GM21737 (cell line): ENCODE measurements around the gene ST6GALNAC3.

Experiments
- ATAC-seq: cut with Tn5 transposase; IDR thresholded peaks from one replicate; pipeline ENCODE4 v1.9.1; 2021; ENCODE audit warnings: mild to moderate bottlenecking, moderate library complexity; ENCODE audit not compliant: unreplicated experiment

The ST6GALNAC3 gene

GRCh38 chr1:76186554-76187170 lies 112.1 kb downstream of the ST6GALNAC3 start:
- no peak for ATAC-seq

DNA sequence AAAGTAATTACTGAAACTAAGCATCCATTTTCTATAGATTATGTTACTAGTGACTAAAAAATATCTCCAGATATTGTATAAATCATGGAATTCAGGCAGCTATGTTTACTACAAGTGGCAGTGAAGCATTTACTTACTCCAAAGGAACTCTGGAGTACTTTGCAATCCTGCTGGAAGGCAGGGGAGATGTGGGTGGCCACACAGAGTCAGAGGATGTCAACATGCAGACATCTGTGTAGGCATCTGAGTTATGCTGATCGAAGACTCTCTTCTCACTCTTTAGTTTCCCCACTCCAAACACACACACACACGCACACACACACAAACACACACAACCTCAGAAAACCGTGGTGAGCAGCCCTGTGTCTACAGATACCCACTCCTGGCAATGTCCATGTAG lies 112.9 kb downstream of the ST6GALNAC3 start:
- ATAC-seq: no peak

DNA sequence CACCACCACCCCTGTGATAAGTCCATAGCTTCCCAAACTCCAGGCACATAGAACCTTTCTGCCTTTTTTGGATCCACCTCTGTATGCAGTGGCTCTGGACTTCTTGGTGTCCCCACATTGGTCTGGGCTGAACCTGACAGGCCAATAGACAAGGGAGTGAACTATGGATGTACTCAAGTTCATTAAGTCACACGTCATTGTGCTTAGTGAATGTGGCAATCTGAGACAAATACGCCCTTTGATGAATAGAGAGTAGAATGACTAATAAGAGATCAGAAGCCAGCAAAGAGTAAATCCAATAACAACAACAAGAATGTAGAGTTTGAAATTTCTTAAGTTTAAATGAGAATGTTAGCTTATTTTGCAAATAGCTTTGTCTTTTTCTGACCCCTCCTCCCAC lies 114.8 kb downstream of the ST6GALNAC3 start:
- no peak for ATAC-seq

- ATAC-seq: no peak
Observed at GRCh38 chr1:76190749-76191424, 116.3 kb downstream of the ST6GALNAC3 start.

DNA sequence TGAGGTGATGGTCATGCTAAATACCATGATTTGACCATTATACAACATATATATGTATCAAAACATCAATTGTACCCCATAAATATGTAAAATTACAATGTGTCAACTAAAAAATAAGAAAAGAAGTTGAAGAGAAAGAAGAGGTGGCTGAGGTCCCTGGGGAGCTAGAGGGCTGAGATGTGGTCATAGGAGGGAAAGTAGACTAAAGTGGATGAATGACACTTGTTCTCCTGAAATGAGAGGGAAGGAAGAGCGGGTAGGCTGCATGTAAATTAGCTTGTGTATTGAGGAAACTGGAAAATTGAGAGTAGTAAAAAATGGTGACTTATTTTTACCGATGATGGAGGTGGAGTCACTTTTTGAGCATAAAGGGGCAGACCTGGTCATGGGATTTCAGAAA lies 117.0 kb downstream of the ST6GALNAC3 start:
- no peak for ATAC-seq

GRCh38 chr1:76198452-76198851 lies 123.9 kb downstream of the ST6GALNAC3 start:
- no peak for ATAC-seq

- ATAC-seq: no peak
Observed at GRCh38 chr1:76202670-76203069, 128.1 kb downstream of the ST6GALNAC3 start.

DNA sequence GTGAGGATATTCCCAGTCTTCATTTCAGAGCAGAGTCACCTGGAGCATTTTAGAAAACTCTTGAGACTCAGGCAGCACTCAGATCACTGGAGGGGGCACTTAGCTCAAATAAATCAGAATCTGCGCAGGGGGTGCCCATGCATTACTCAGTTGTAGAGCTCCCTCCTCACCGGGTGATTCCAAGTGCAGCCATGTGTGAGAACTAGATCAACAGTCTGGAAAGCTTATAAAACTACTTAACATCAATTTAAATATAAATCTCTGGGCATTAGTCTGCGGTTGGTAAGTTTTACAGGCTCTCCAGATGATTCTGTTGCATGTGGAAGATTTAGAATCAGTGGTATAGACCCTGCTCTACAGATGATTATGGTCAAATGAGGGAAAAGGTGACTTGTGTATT lies 128.6 kb downstream of the ST6GALNAC3 start:
- no peak for ATAC-seq

- no peak for ATAC-seq
Observed at GRCh38 chr1:76209238-76209637, 134.7 kb downstream of the ST6GALNAC3 start.

DNA sequence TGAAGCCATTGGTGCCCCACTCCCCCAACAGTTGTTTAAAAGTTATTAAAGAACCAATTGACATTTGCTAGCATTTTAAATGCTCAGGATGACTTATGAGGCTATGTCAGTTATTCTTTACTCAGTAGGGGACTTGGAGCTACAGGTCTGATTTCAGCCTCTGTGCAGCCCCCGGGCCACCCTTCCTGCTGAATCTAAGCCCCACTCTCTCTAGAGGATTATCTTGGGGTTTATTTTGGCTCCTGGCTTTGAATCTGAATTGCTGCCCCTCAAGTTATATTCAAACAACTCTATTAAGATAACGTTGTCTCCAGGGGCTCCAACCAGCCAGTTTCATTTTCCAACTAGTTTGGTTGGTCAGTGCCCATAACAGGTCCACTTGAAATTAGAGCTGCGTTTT lies 135.1 kb downstream of the ST6GALNAC3 start:
- no peak for ATAC-seq

GRCh38 chr1:76210160-76210559 lies 135.6 kb downstream of the ST6GALNAC3 start:
- ATAC-seq: no peak

DNA sequence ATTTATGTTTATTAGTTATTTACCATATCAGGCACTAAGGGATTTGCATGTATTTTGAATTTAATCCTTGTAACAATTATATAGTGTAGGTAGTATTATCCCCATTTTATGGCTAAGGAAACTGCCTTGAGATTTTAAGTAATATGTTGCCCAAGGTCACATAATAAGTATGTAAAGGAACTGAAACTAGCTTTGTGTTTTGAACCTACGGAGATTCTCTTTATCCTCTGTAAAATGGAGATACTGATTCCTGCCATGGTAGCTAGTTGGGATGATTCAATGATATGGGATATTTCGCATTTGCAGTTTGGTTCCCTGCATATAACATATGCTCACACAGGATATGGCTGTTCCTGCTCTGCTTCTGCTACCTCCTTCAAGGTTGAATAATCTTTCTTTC lies 144.3 kb downstream of the ST6GALNAC3 start:
- no peak for ATAC-seq

DNA sequence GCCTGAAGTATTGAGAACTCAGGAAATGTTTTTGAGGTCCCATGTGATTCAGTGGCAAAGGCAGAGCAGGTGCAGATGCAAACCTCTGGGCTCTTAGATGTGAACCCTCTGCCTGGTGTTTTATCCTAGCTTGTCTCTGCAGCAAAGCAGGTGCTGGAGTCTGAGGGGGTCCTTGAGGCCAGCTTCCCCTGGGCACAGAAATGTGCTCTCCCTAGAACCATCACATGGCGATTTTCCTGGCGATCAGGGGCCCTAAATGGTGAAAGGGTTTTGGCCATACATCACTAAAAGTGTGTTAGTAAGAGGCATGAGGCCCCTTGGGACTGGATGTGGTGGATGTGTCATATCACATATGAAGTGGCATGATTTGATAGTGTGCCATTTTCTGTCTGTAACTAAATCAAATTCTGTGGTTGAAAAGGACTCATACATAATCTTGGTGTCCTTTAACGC lies 144.8 kb downstream of the ST6GALNAC3 start:
- ATAC-seq: no peak

- ATAC-seq: no peak
Observed at GRCh38 chr1:76224752-76225151, 150.2 kb downstream of the ST6GALNAC3 start.

DNA sequence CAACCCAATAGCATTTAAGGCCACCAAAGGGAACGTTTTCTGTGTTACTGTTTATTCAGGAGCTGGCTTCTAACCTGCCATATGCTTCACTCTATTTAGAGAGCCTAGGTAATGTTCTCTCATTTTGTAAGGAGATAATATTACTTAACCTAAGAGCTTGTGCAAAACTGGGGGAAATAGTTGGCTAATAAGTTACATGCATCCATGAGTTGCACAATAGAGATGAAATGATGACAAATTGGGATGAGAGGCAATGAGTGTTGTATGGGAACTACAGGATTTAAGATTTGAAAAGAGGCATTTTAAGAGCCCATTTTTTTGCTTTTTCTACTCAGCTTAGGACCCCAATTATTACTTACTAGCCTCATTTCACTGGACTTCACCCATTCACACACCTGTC lies 151.0 kb downstream of the ST6GALNAC3 start:
- no peak for ATAC-seq

GRCh38 chr1:76227621-76228020 lies 153.1 kb downstream of the ST6GALNAC3 start:
- ATAC-seq: no peak

DNA sequence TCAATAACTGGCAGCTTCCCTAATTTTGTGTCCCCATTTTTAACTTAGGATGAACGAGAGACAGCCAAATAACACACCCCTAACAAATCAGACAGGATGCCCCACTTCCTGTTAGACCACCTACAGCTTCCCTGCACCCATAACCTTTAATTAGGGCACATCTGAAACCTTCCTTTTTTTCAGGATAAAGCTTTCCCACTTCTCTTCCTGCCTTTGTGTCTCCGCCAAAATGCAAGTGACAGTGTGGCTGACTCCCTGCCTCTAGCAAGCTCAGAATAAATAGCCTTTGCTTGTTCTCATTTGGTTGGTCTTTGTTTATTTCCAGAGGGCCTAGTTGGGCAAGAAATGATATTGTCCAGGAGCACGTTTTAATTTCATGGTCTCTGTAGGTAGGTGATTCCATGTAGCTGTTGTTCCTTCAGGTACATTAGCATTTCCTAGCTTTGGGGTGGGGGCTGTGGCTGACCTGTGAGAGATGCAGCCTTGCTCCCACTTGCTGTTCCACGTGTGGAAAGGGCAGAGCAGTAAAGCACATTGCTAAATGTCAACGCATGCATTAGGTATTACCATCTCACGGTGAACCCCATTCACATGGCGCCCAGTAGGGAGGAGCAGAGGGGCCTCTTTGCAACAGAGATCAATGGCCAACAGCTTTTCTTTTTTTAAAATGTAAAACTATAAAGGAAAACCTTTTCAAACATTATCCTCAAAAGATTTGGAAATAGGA lies 154.9 kb downstream of the ST6GALNAC3 start:
- no peak for ATAC-seq

- ATAC-seq: no peak
Observed at GRCh38 chr1:76230842-76231281, 156.3 kb downstream of the ST6GALNAC3 start.

- ATAC-seq: no peak
Observed at GRCh38 chr1:76231320-76231719, 156.8 kb downstream of the ST6GALNAC3 start.

- no peak for ATAC-seq
Observed at GRCh38 chr1:76232666-76233065, 158.1 kb downstream of the ST6GALNAC3 start.

- no peak for ATAC-seq
Observed at GRCh38 chr1:76234061-76234460, 159.5 kb downstream of the ST6GALNAC3 start.

GRCh38 chr1:76237211-76237610 lies 162.7 kb downstream of the ST6GALNAC3 start:
- ATAC-seq: no peak
